NCI-H128 (cell line): Measurements from ENCODE around the gene ERBB3.
"Not testable (repeated sequence)": the region's sequence is repeated elsewhere in the genome, so short reads cannot be mapped to it uniquely, and the experiment has no call there.

Experiments
- DNase-seq: peaks from one replicate; lab custom pipeline; 2025; ENCODE audit not compliant: unreplicated experiment; lab: John Stamatoyannopoulos, UW

ERBB3 gene

DNA sequence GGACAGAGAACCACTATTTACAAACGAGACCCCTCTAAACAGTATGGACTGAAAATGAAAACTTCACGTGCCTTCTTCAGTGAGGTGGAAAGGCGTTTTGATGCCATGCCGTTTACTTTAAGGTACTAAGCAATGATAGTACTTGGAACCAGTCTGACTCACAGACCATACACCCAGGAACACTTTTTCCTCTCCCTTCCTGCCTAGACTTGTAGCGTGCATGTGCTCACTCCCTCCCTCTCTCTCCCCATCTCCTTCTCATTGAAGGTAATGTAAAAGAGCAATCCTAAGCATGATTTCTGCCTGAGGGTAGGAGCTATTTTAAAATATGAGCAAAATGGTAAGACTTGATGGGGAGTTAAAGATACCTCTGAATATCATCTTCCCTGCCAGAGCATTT is 30.6 kb downstream of the ERBB3 start:
- DNase-seq, result no peak

- DNase-seq, result no peak
Measured at GRCh38 chr12:56114084-56114483, 34.1 kb downstream of the ERBB3 start.

GRCh38 chr12:56115329-56115728 is 35.4 kb downstream of the ERBB3 start:
- DNase-seq, result no peak

- peak; percentile 94 for DNase-seq
Measured at GRCh38 chr12:56116267-56117081, 36.5 kb downstream of the ERBB3 start, which contains the start of gene RPL41. TSS of gene RPL41 (plus strand) at chr12:56116633.

DNA sequence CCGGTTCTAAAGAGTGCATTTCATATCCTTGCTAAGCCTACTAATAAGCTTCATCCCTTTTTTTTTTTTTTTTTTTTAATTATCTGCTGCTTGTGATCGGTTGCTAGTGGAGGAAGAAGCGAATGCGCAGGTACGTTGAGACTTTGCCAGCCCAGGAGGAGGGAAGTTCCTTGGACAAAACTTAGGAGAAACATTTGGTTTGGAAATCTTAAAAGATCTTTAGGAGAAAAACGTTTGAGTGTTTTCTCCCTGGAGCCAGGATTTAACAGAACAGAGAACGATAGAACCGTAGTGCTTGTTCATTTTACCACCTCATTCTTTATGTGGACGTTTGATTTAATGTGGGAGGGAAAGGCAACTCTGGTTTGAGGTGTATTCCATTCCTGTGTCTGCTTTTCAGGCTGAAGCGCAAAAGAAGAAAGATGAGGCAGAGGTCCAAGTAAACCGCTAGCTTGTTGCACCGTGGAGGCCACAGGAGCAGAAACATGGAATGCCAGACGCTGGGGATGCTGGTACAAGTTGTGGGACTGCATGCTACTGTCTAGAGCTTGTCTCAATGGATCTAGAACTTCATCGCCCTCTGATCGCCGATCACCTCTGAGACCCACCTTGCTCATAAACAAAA is 37.2 kb downstream of the ERBB3 start:
- DNase-seq, result not testable (repeated sequence)

DNA sequence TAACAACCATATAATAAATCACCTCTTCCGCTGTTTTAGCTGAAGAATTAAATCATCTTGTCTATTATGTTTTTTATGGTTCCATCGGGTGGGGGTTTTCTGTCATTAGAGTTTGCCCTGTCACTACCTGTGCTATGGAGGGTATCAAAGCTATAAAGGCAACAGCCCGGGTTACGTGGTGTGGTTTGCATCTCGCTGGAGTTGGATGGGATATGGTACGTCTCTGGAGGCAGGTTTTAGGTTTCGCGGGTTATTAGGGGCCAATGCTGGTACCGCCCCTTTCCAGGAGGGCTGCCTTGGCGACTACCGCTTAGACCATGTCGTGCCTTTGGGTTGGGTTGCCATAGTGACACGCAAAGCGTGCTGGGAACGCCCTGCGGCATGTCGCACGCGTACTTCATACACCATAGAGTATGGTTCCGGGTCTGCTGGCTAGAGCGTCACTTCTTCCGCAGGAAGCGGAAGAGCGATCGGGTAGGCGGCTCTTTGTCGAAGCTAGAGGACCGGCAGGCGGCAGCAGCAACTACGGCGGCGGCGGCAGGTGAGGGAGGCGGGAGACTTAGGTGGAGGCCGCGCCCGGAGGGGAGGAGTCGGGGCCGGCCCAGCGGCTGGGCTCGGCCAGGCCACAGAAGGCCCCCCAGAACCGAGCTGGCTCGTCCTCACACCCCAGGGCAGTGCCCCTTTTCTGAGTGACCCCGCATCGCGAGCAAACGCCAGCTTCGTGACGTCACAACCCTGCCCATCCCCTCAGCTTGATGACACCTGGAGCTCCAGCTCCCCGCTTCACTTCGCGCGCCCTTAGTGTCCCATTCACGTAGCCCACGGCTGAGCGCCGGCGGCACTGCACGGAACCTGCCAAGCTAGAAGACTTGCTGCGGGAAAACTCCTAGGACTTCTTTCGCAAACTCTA is 38.1 kb downstream of the ERBB3 start, which contains the start of gene ZC3H10:
TSS of gene ZC3H10 (plus strand) at position 489 of the 910 bp plus-strand sequence. CDS start 2,297 bp downstream, outside the sequence.
- peak; percentile 99 for DNase-seq

- DNase-seq, result no peak
Measured at GRCh38 chr12:56118688-56119357, 38.9 kb downstream of the ERBB3 start.

DNA sequence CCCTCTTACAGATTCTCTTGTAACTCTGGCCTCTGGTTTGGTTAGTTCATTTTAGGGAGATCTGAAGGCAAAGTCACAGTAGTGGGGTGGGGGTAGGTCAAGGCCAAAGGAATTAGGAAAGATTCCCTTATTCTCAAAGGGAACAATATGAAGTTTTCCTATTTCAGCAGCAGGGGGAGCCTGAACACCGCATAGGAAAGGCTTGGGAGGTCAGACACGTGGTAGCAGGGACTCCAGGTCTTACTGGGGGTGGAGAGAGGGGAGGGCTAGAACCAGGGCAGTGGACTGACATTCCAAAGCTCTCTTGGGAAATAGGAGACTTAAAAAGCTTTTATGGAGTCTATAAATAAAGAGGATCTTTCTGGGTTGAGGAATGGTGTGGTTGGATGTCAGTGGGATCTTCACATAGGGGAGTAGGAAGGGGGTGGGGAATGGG is 39.4 kb downstream of the ERBB3 start:
- peak; percentile 71 for DNase-seq

DNA sequence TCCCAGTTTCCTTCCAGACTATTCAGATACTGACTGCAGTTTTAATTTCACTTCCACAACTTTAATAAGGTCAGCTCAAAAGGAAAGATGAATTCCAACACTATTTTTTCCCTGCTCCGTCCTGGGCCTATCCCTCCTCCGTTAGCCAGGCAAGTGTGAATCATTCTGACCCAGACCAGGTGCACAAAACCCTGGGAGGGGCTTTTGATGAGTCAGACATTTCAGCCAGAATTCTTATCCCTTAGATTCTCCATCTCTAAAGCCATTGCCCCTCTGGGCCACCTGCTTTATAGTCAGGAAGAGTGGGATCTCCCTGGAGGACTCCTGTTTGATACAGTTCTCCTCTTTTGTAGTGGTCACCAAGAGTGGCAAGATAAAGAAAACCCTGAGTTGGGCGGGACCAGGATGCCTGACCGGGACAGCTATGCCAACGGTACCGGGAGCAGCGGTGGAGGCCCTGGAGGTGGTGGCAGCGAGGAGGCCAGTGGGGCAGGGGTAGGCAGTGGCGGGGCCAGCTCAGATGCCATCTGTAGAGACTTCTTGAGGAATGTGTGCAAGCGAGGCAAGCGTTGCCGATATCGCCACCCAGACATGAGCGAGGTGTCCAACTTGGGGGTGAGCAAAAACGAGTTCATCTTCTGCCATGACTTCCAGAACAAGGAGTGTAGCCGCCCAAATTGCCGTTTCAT is 40.3 kb downstream of the ERBB3 start:
- DNase-seq, result no peak

DNA sequence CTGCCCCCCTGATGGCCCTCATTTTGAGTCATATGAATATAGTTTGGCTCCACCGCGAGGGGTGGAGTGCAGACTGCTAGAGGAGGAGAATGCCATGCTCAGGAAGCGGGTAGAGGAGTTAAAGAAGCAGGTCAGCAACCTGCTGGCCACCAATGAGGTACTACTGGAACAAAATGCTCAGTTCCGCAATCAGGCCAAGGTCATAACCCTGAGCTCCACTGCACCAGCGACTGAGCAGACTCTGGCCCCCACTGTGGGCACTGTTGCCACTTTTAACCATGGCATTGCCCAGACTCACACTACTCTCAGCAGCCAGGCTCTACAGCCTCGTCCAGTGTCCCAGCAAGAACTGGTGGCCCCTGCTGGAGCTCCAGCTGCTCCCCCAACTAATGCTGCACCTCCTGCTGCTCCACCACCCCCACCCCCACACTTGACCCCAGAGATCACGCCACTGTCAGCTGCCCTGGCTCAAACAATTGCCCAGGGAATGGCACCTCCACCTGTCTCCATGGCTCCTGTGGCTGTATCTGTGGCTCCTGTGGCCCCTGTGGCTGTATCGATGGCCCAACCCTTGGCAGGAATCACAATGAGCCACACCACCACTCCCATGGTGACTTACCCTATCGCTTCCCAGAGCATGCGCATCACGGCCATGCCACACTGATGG is 41.4 kb downstream of the ERBB3 start:
- DNase-seq, result no peak

DNA sequence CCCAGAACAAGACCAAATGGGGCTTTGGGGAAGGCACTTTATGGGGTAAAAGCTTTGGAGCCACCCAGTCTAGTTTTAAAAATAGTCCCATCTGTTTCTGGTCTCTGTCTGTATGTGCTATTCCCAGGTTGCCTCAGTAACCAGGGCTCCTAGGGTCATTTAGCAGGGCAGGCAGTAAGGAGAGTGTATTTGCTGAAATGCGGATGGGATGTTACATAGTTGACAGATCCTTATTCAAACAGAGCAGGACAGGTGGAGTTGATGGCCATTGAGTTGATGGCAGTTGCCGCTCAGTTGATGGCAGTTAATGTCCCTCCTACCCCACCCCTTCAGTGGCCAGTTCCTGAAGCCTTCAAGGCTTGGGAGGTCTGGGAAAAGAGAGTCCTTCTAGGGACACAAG is 42.7 kb downstream of the ERBB3 start:
- no peak for DNase-seq

GRCh38 chr12:56124133-56124532 is 44.2 kb downstream of the ERBB3 start:
- DNase-seq, result no peak

GRCh38 chr12:56126732-56127239 is 46.8 kb downstream of the ERBB3 start:
- no peak for DNase-seq

- no peak for DNase-seq
Measured at GRCh38 chr12:56127485-56127887, 47.5 kb downstream of the ERBB3 start.

DNA sequence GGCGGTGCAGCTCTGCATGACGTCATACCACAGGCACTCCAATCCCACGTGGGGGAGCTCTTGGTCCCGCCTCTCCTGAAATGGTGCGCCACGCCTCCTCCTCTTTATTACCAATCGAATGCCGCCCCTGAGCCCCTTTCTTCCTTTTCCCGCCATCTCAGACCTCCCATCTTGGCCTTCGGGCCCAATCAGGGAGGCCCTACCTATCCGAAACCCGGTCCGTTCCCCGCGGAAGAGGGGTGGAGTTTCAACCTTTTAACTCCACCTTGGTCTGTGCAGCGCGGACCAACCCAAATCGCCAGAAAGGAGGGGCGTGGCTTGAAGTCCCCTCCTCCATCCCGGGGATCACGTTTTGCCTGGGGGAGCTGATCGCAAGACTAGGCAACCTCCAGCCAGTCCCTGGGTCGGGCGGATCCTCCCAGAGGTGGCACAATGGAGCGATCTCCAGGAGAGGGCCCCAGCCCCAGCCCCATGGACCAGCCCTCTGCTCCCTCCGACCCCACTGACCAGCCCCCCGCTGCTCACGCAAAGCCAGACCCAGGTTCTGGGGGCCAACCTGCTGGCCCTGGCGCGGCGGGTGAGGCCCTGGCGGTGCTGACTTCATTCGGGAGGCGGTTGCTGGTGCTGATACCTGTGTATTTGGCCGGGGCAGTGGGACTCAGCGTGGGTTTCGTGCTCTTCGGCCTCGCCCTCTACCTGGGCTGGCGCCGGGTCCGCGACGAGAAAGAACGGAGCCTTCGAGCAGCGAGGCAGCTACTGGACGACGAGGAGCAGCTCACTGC is 48.1 kb downstream of the ERBB3 start, which contains the start of gene ESYT1:
TSS of gene ESYT1 (plus strand) at position 380 of the 782 bp plus-strand sequence. CDS start at position 433, 53 bp downstream.
- DNase-seq, result peak; percentile 99

DNA sequence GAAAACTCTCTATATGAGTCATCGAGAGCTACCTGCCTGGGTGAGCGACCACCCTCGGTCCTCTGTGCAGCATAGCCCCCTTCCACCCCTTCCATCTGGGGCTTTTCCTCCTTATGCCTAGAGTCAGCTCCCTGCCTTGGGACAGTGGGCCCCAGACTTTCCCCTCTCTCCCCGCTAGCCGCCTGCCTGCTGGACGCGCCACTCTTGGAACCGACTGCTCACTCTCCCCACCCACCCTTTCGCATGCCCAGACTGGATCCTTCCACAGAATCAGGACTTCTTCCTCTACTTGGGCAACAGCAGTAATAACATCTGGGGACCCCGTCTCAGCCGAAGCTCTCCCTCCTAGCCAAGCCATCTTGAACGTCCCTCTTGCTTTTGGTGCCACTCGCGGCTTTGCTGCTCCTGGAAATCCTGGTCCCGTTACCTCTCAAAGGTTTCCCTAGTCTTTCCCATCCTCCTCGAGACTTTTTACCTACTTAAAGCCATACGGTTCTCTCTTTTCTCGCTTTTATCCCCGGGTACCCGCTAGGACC is 48.8 kb downstream of the ERBB3 start:
- DNase-seq, result no peak

- no peak for DNase-seq
Measured at GRCh38 chr12:56129206-56129941, 49.4 kb downstream of the ERBB3 start.
